ENCODE measurements around the gene PLPPR3.

- TF ChIP-seq POLR2A (IDR thresholded peaks at IDR 0.05; ENCODE audit: low read length) (no peak), GATA1 (IDR thresholded peaks at IDR 0.05; ENCODE audit: low read depth, low read length) (no peak)
Measured at GRCh38 chr19:812049-812746, 9.6 kb downstream of the PLPPR3 start.

Measured in erythroblast (primary cell).